ENCODE data around the gene HOXA13. TPM values are rescaled to one million over a fixed set of nuclear protein-coding genes. Genes with fewer than 3 reads are reported as not detected.

Gene HOXA13
- total RNA-seq, 4 donors from 2014 or later, result 0.63 to 1.5 (median 0.72) TPM

DNA sequence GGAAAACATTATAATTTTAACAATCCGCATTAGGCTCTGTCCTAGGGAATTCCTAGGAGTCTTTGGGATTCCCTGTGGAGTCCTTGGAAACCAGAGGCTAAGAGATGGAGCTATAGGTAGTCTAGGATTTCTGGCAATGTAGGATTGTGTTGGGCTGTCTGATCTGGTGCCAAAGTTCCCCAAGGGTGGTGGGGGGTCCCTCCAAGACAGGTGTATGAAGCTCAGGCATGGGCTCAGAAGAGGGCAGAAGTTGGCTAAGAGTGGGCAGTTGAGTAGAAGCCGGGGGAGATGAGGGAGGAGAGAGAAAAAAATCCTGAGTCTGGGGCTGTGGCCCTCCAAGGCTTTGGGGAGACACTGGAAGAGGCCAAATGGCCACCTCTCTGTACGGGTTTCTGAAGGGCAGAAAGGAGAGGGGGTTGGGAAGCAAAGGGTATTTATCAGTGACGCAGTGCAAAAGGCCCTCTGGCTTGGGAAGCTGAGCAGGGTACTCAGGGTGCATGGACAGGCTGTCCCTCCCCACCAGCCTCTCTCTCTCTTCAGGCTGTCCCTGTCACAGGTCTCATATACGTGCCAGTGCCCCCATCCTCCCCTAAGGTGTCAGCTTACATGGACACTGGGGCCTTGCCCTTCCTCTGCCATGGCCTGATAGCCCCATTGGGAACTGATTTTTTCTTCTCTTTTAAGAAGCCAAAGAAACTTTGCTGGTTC lies 53.2 kb downstream of the HOXA13 start:
- 77 to 81% methylated on average over 5 of the region's 5 CpGs for WGBS, 2 donors
- H3K27me3 ChIP-seq, result peaks cover 0 to 98% of the 10 kb centered on the region in 2 donors
- TF ChIP-seq POLR2A (IDR thresholded peaks at IDR 0.05) (no peak), EP300 (IDR thresholded peaks at IDR 0.05) (no peak)
- TF ChIP-seq, protein P1, sequence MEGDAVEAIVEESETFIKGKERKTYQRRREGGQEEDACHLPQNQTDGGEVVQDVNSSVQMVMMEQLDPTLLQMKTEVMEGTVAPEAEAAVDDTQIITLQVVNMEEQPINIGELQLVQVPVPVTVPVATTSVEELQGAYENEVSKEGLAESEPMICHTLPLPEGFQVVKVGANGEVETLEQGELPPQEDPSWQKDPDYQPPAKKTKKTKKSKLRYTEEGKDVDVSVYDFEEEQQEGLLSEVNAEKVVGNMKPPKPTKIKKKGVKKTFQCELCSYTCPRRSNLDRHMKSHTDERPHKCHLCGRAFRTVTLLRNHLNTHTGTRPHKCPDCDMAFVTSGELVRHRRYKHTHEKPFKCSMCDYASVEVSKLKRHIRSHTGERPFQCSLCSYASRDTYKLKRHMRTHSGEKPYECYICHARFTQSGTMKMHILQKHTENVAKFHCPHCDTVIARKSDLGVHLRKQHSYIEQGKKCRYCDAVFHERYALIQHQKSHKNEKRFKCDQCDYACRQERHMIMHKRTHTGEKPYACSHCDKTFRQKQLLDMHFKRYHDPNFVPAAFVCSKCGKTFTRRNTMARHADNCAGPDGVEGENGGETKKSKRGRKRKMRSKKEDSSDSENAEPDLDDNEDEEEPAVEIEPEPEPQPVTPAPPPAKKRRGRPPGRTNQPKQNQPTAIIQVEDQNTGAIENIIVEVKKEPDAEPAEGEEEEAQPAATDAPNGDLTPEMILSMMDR (IDR thresholded peaks at IDR 0.05), result no peak
- H3K27ac ChIP-seq, result peak overlapping the region; percentile 67 to 88 (median 76)
- H3K4me1 ChIP-seq, result peaks cover 0 to 68% (median 10%) of the 10 kb centered on the region in 4 donors
- peak overlapping the region in 3 of 4 donors; percentile 19 to 58 (median 38) for H3K4me3 ChIP-seq
- H3K9me3 ChIP-seq, result no peaks in the 10 kb centered on the region
- peaks cover 0 to 27% (median 0%) of the 10 kb centered on the region in 3 donors for H3K36me3 ChIP-seq
- no peak for DNase-seq (ENCODE audit: low spot score in 2 of 2)

DNA sequence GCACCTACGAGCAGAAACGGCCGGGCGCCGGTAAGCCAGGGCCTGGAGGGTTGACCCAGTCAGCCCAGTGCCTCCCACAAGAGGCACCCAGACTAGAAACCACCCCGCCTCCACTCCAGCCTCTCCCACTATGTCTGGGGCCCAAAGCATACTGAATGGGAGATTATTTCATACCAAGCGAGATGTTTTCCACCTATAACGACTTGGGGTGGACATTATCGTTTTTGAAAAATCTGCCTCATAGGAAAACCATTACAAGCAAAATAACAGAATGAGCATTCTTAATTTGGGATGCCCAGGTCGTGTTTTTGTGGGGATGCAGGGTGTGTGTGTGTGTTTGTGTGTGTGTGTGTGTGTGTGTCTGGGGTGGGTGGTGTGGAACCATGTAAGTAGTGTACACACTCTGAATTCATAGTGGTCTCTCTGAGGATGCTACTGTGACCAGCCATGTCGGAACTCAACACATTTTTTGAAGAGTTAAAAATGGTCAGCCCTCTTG lies 53.9 kb downstream of the HOXA13 start:
- no peak overlapping the region for H3K4me3 ChIP-seq
- no peak for DNase-seq (ENCODE audit: low spot score in 2 of 2)
- TF ChIP-seq EP300 (IDR thresholded peaks at IDR 0.05) (no peak), POLR2A (IDR thresholded peaks at IDR 0.05) (no peak)
- TF ChIP-seq, protein P1 (IDR thresholded peaks at IDR 0.05), result no peak
- H3K4me1 ChIP-seq, result peaks cover 0 to 62% (median 7%) of the 10 kb centered on the region in 4 donors
- H3K9me3 ChIP-seq, result no peaks in the 10 kb centered on the region
- H3K36me3 ChIP-seq, result peaks cover 0 to 27% (median 0%) of the 10 kb centered on the region in 3 donors
- peaks cover 0 to 97% of the 10 kb centered on the region in 2 donors for H3K27me3 ChIP-seq
- peak overlapping the region in 3 of 4 donors; percentile 46 to 77 (median 55) for H3K27ac ChIP-seq
- WGBS, 2 donors, result 78 to 83% methylated on average over 11 of the region's 11 CpGs

DNA sequence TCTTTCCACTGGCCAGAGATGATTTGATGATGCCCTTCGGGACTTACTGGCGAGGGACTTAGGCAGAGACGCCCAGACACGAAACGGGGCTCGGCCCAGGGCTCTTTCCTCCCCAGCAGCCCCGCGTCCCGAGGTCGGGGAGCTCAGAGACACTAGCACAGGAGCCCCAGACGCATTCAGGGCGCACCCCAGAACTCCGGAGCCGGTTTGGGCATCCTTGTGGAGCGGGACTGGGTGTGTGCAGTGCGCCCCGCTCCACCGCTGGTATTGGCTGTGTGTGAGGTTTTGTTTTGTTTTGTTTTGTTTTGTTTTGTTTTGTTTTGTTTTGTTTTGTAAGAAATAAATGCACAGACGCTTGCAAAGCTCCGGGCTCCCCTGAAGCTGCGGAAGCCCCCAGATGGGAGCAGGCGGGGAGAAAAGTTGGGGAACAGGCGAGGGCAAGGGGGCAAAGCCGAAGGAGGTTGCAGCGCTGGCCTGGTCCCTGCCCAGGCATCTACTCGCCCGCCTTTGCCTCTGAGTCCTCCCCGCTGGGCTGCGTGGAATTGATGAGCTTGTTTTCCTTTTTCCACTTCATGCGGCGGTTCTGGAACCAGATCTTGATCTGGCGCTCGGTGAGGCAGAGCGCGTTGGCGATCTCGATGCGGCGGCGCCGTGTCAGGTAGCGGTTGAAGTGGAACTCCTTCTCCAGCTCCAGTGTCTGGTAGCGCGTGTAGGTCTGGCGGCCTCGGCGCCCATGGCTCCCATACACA lies 54.6 kb downstream of the HOXA13 start:
- peaks cover 0 to 27% (median 0%) of the 10 kb centered on the region in 3 donors for H3K36me3 ChIP-seq
- TF ChIP-seq EP300 (IDR thresholded peaks at IDR 0.05) (no peak), POLR2A (IDR thresholded peaks at IDR 0.05) (no peak)
- TF ChIP-seq, protein P1 (IDR thresholded peaks at IDR 0.05), result no peak
- peak overlapping the region in 1 of 4 donors; percentile 4 for H3K4me3 ChIP-seq
- no peaks in the 10 kb centered on the region for H3K9me3 ChIP-seq
- H3K4me1 ChIP-seq, result peaks cover 0 to 58% (median 7%) of the 10 kb centered on the region in 4 donors
- peaks cover 0 to 97% of the 10 kb centered on the region in 2 donors for H3K27me3 ChIP-seq
- no peak for DNase-seq (ENCODE audit: low spot score in 2 of 2)
- peak overlapping the region in 3 of 4 donors; percentile 46 to 77 (median 55) for H3K27ac ChIP-seq
- WGBS, 2 donors, result 73 to 76% methylated on average over 46 to 47 of the region's 47 CpGs

DNA sequence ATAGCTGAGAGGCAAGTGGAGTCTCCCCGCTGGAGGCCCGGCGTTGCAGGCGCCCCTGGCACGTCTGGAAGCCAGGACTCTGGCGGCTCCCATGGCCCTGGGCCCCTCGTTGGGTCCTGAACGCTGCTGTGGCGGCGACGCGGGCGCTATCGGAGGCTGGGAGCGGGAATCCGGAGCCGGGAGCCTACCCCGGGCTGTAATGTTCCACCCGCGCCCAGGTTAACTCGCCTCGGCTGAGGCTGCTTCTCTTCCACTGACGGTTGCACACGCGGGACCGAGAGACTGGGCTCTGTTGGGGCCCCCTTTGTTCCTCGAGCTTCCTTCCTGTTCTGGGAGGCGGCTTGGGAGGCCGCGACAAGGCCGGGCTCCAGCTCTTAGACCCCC lies 55.1 kb downstream of the HOXA13 start:
- Histone ChIP-seq H3K36me3 (peaks cover 0 to 28% (median 0%) of the 10 kb centered on the region in 3 donors), H3K4me1 (peaks cover 0 to 54% (median 7%) of the 10 kb centered on the region in 4 donors), H3K9me3 (no peaks in the 10 kb centered on the region), H3K4me3 (no peak overlapping the region), H3K27ac (peak overlapping the region in 3 of 4 donors; percentile 19 to 55 (median 46)), H3K27me3 (peaks cover 0 to 97% of the 10 kb centered on the region in 2 donors)
- TF ChIP-seq POLR2A (IDR thresholded peaks at IDR 0.05) (no peak), EP300 (IDR thresholded peaks at IDR 0.05) (no peak)
- TF ChIP-seq, protein P1 (IDR thresholded peaks at IDR 0.05), result no peak
- no peak for DNase-seq (ENCODE audit: low spot score in 2 of 2)
- 37 to 55% methylated on average over 31 of the region's 31 CpGs for WGBS, 2 donors

Small RNA genes within 50 kb of the gene (small RNA-seq; reads per million reads assigned to genes)
- gene AC004080.5 (not detected), gene RF02140 (not detected), gene RF02141 (not detected)

Other genes starting within 250 kb of the HOXA13 start
- gene HOXA1, start 104.1 kb downstream of the HOXA13 start, total RNA-seq, result 1 to 10 TPM in 2 of 4 donors, under 1 TPM in 2; 0.44 to 2.1 (median 1.2) TPM
- gene HOXA2, start 97.4 kb downstream of the HOXA13 start, total RNA-seq, result 1 to 10 TPM; 2.5 to 5.9 (median 5.2) TPM
- 1 to 10 TPM; 4.4 to 6.3 (median 4.7) TPM for gene HOXA4, start 69.3 kb downstream of the HOXA13 start, total RNA-seq
- gene HOXA5, start 56.4 kb downstream of the HOXA13 start, total RNA-seq, result 10 to 100 TPM; 12.0 to 25.9 (median 16.6) TPM
- 10 to 100 TPM; 11.1 to 30.9 (median 18.7) TPM for gene HOXA6, start 52.3 kb downstream of the HOXA13 start, total RNA-seq
- 10 to 100 TPM in 1 of 4 donors, 1 to 10 TPM in 3; 7.0 to 18.8 (median 8.7) TPM for gene HOXA3, start 47.5 kb downstream of the HOXA13 start, total RNA-seq
- gene HOXA7, start 43.4 kb downstream of the HOXA13 start, total RNA-seq, result 10 to 100 TPM in 2 of 4 donors, 1 to 10 TPM in 2; 8.7 to 16.9 (median 11.3) TPM
- gene HOXA9, start 34.6 kb downstream of the HOXA13 start, total RNA-seq, result 10 to 100 TPM; 10.5 to 13.8 (median 12.7) TPM
- 10 to 100 TPM; 19.0 to 34.1 (median 24.9) TPM for gene HOXA10, start 25.8 kb downstream of the HOXA13 start, total RNA-seq
- 10 to 100 TPM in 2 of 4 donors, 1 to 10 TPM in 2; 5.0 to 13.2 (median 9.5) TPM for gene HOXA11, start 14.9 kb downstream of the HOXA13 start, total RNA-seq
- gene EVX1, start 42.7 kb upstream of the HOXA13 start, total RNA-seq, result not detected

Data from tibial nerve (tissue), 4 donors.